GM12864 (cell line): ENCODE results near the gene DEPDC1B.
A peak's percentile ranks its signal among the peaks of the same experiment; 100 is the strongest.
"Not testable (repeated sequence)": the region's sequence is repeated elsewhere in the genome, so short reads cannot be mapped to it uniquely, and the experiment has no call there.

Source experiments
- DNase-seq: peaks from one replicate; pipeline ENCODE4 v3.0.0-alpha.2; 2011; ENCODE audit warnings: low read depth
- H3K4me3 ChIP-seq: 2 replicates; pipeline ENCODE4 v1.5.1; 2011; ENCODE audit warnings: mild to moderate bottlenecking, low read depth, low read length, control low read depth
- TF ChIP-seq, protein P1 (sequence below): IDR thresholded peaks from 2 replicates; pipeline ENCODE4 v1.5.1; 2011; ENCODE audit warnings: low read depth, mild to moderate bottlenecking, moderate library complexity, low read length, control low read depth, inconsistent platforms; ENCODE audit errors: missing control alignments

Gene DEPDC1B, protein sequence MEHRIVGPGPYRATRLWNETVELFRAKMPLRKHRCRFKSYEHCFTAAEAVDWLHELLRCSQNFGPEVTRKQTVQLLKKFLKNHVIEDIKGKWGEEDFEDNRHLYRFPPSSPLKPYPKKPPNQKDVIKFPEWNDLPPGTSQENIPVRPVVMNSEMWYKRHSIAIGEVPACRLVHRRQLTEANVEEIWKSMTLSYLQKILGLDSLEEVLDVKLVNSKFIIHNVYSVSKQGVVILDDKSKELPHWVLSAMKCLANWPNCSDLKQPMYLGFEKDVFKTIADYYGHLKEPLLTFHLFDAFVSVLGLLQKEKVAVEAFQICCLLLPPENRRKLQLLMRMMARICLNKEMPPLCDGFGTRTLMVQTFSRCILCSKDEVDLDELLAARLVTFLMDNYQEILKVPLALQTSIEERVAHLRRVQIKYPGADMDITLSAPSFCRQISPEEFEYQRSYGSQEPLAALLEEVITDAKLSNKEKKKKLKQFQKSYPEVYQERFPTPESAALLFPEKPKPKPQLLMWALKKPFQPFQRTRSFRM

DNA sequence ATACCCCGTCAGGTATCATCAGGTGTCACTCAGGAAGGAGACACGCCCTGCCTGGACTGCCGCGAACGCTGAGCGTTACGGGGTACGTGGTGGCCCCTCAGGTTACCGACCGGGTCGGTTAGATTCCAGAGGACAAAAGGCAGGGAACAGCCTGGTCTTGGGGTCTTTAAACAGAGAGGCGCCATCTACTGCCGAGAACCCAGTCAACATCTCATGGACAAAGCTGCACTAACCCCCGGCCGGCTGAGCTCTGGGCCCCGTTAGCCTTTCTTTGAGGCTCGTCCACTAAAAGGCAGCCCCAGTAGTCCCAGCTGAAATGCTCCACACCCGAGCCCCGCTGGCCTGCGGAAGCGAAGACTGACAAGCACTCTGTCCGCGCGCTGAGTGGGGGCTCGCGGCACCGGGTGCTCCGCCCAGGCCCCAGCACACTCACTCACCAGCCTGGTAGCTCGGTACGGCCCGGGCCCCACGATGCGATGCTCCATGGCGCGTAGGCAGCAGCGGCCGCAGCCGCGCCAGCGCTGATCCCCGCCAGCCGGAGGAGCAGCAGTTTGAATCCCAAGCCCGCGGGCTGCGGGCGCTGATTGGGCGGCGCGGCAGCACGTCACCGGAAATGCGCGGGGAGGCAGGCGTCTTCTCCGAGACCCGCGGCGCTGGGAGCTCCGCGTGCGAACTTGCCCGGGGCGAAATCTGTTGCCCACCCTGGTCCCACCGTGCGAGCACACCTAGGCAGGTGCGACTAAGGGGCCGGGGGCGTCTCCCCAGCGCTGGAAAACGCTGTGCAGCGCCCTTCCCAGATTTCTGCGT is at the start of gene DEPDC1B:
TSS of gene DEPDC1B (minus strand) at position 558 of the 807 bp plus-strand sequence. CDS start at position 485, 73 bp downstream.
- H3K4me3 ChIP-seq = peak within 1 kb of the TSS; percentile 98
- TF ChIP-seq, protein P1, sequence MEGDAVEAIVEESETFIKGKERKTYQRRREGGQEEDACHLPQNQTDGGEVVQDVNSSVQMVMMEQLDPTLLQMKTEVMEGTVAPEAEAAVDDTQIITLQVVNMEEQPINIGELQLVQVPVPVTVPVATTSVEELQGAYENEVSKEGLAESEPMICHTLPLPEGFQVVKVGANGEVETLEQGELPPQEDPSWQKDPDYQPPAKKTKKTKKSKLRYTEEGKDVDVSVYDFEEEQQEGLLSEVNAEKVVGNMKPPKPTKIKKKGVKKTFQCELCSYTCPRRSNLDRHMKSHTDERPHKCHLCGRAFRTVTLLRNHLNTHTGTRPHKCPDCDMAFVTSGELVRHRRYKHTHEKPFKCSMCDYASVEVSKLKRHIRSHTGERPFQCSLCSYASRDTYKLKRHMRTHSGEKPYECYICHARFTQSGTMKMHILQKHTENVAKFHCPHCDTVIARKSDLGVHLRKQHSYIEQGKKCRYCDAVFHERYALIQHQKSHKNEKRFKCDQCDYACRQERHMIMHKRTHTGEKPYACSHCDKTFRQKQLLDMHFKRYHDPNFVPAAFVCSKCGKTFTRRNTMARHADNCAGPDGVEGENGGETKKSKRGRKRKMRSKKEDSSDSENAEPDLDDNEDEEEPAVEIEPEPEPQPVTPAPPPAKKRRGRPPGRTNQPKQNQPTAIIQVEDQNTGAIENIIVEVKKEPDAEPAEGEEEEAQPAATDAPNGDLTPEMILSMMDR = peak; percentile 43
- DNase-seq = peak; percentile 61

DNA sequence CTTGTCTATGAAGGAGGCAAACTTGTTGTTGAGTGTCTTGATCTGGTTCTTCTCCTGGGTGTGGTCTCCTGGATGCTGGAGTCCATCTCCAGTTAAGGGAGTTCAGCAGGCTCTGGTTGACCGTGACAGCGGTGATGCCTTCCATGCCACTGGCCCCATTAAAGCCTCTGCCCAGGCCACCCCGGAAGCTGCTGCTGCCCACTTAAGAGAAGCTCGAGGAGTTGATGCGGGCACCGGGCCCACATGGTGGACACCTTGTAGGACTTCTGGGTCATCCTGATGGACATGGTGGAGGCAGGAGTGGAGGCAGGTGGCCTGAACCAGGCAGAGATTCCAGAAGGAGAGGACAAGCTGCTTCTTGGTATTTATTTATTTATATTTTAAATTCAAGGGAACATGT is 44.7 kb upstream of the DEPDC1B start:
- TF ChIP-seq, protein P1 = no peak
- H3K4me3 ChIP-seq = no peak overlapping the region
- DNase-seq = no peak

DNA sequence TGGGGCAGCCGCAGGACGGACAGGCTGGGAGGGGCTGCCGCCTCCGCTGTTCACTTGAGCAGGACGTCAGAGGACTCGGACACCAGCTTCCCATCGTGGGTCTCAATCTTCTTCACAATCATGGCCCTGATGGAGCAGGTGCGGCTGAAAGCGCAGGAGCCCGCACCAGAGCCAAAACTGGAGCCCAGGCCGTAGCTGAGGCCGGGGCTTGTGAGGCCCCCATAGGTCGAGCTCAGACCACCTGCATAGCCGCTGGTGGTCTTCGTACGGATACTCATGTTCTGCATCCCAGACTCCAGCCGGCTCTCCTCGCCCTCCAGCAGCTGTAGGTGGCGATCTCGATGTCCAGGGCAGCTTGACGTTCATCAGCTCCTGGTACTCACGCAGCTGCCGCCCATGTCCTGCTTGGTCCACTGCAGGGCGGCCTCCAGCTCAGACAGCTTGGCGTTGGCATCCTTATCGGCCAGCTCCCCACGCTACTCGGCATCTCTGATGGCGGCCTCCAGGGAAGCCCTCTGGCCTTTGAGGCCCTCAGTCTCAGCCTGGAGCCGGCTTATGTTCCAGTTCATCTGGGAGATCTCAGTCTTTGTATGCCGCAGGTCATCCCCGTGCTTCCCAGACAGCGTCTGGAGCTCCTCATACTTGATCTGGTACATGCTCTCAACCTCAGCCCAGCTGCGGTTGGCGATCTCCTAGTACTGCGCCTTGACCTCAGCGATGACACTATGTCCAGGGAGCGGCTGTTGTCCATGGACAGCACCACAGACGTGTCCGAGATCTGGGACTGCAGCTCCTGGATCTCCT is 43.7 kb upstream of the DEPDC1B start:
- H3K4me3 ChIP-seq = no peak overlapping the region

DNA sequence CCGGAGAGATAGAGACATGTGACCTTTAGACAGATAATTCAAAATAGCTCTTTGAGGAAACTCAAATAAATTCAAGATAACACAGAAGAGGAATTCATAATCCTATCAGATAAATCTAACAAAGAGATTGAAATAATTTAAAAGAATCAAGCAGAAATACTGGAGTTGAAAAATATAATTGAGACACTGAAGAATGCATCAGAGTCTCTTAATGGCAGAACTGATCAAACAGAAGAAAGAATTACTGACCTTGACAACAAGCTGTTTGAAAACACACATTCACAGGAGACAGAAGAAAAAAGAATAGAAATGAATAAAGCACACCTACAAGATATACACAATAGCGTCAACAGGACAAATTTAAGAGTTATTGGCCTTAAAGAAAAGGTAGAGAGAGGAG is 40.4 kb upstream of the DEPDC1B start:
- no peak overlapping the region for H3K4me3 ChIP-seq
- DNase-seq = no peak
- TF ChIP-seq, protein P1 = no peak

More for the DNA sequence above, 43.7 kb upstream of the DEPDC1B start:
- DNase-seq = no peak
- TF ChIP-seq, protein P1 = no peak

DNA sequence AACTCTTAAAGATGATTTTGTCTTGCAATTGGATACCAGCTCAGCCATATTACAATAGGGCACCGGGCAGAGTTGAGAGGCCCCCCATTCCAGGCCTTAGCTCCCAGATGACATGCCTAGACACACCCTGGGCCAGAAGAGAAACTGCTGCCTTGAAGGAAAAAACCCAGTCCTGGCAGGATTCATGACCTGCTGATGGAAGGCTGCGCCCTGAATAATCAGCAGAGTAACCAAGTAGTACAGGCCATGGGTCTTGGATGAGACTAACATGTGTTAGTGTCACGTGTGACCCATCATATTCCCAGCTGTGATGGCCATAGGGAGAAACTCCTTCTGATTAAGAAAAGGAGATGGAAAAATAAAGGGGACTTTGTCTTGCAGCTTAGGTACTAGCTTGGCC is 39.0 kb upstream of the DEPDC1B start:
- H3K4me3 ChIP-seq = no peak overlapping the region
- DNase-seq = no peak
- TF ChIP-seq, protein P1 = no peak

DNA sequence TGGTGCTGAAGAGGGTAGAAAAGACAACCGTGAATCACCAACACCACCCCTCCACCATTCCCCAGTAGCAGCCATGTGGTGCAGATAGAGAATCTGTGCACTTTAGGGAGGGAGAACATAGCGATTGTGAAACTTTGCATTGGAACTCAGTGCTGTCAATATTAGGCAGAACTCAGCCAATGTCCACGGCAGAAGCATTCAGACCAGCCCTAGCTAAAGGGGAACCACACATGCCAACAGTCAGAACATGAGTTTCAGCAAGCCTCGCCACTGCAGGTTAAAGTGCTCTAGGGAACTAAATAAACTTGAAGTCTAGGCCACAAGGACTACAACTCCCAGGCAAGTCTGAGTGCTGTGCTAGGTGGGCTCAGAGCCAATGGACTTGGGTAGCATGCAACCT is 38.5 kb upstream of the DEPDC1B start:
- no peak for DNase-seq
- H3K4me3 ChIP-seq = no peak overlapping the region
- TF ChIP-seq, protein P1 = no peak

DNA sequence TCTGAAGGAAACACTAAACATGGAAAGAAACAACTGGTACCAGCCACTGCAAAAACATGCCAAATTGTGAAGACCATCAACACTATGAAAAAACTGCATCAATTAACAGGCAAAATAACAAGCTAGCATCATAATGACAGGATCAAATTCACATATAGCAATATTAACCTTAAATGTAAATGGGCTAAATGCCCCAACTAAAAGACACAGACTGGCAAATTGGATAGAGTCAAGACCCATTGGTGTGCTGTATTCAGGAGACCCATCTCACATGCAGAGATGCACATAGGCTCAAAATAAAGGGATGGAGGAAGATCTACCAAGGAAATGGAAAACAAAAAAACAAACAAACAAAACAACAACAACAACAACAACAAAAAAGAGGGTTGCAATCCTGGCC is 30.9 kb upstream of the DEPDC1B start:
- not testable (repeated sequence) for H3K4me3 ChIP-seq, DNase-seq
